ENCODE measurements around the gene PRG2. TPM values are rescaled to one million over a fixed set of nuclear protein-coding genes. Genes with fewer than 3 reads are reported as not detected.

PRG2 gene
- total and polyA plus RNA-seq, 9 of the 15 experiments (the other 6 are each of a cell fraction or from before 2014, with no cell fraction given) = 1.8 to 78.0 (median 26.6) TPM

- TF ChIP-seq KDM5B (IDR thresholded peaks at IDR 0.05; ENCODE audit: insufficient replicate concordance, low read depth, low read length) (no peak), HMGN3 (IDR thresholded peaks at IDR 0.05; ENCODE audit: borderline replicate concordance, extremely low read depth, insufficient read length, low read depth, low read length) (peak; percentile 31), SNIP1 (IDR thresholded peaks at IDR 0.05; ENCODE audit: low read depth) (no peak), ZFP91 (CRISPR knock-in tag; IDR thresholded peaks at IDR 0.05) (no peak), FOXO4 (CRISPR knock-in tag; IDR thresholded peaks at IDR 0.05) (no peak), CTCF (IDR thresholded peaks at IDR 0.05 in 2 of 3, conservative IDR thresholded peaks at IDR 0.05 in 1 of 3; ENCODE audit: insufficient read depth in 2 of 3, low read depth in 1 of 3, low read length in 3 of 3) (peak in 1 of 3 experiments; percentile 48; a peak in 2 of 6 replicates), REST (IDR thresholded peaks at IDR 0.05; ENCODE audit: borderline replicate concordance) (peak; percentile 59), REST (CRISPR knock-in tag; IDR thresholded peaks at IDR 0.05; ENCODE audit: low read depth) (no peak), ZNF41 (CRISPR knock-in tag; conservative IDR thresholded peaks at IDR 0.05) (no peak), IRF2 (CRISPR knock-in tag; IDR thresholded peaks at IDR 0.05) (no peak), PYGO2 (tag; IDR thresholded peaks at IDR 0.05) (no peak)
These were observed 11.9 kb upstream of the PRG2 start (continued) for GRCh38 chr11:57402188-57403002.

All from K562 (cell line).